Testis (tissue), 3 donors: ENCODE data around the gene MISP3. TPM values are rescaled to one million over a fixed set of nuclear protein-coding genes. Genes with fewer than 3 reads are reported as not detected.
A peak's percentile ranks its signal among the peaks of the same experiment; 100 is the strongest.

Source experiments
- DNase-seq: peaks from one replicate; pipeline ENCODE4 v3.0.0-alpha.2; 2019
- H3K27ac ChIP-seq, 2 donors: fragments of 200-600 bp; sonication (generic); one replicate each; pipeline ENCODE4 v1.5.1; 2019
- H3K27me3 ChIP-seq: fragments of 200-600 bp; sonication (generic); one replicate; pipeline ENCODE4 v1.5.1; 2019
- H3K36me3 ChIP-seq: fragments of 200-600 bp; sonication (generic); one replicate; pipeline ENCODE4 v1.5.1; 2017; ENCODE audit warnings: low read depth; ENCODE audit errors: missing control alignments
- H3K4me1 ChIP-seq: fragments of 200-600 bp; sonication (generic); one replicate; pipeline ENCODE4 v1.5.1; 2019
- H3K4me3 ChIP-seq, 2 donors: fragments of 200-600 bp; sonication (generic); one replicate each; pipeline ENCODE4 v1.5.1; 2017 to 2019
- H3K9me3 ChIP-seq: fragments of 200-600 bp; sonication (generic); one replicate; pipeline ENCODE4 v1.5.1; 2017
- CTCF ChIP-seq, 3 experiments: fragments of 450-650 bp in 2 of 3; fragments of 200-600 bp in 1 of 3; sonication (generic) in 1 of 3; IDR thresholded peaks; one replicate each; pipeline ENCODE4 v1.5.1; 2016 to 2019; ENCODE audit warnings: antibody characterized with exemption in 3 of 3, mild to moderate bottlenecking in 2 of 3, moderate library complexity in 1 of 3
- POLR2A ChIP-seq: fragments of 450-650 bp; IDR thresholded peaks from one replicate; pipeline ENCODE4 v1.6.1; 2017; ENCODE audit warnings: antibody characterized with exemption, mild to moderate bottlenecking, moderate library complexity
- WGBS, 2 donors: methylation state at CpG; one replicate each; pipeline ENCODE4 v1.1.5; 2018; 5-methylcytosine and 5-hydroxymethylcytosine counted together
- intact Hi-C: fragments of 100-400 bp; cut with DNase I; formaldehyde crosslinking; loops from one replicate; pipeline ENCODE4 v1.15.1; 2023; ENCODE audit warnings: low total_unique reads
- polyA plus RNA-seq: library from polyadenylated mRNA; stranded (reverse); fragments of 350-450 nt; fragmentation: Illumina TruSeq; extraction: RNeasy Lipid Tissue Mini Kit (QIAGEN cat#74804); gene quantifications from one replicate; pipeline ENCODE4 v1.2.3, GENCODE V29; 2014; ENCODE audit warnings: low read depth, low replicate concordance; ENCODE audit not compliant: insufficient read depth
- total RNA-seq, 2 donors: library from RNA; depleted of rRNA; stranded (reverse); fragments of >200 nt; gene quantifications; one replicate each; pipeline ENCODE4 v1.2.3, GENCODE V29; 2016

The MISP3 gene
- total and polyA plus RNA-seq, 3 donors from 2014 or later = 0.76 to 7.2 (median 4.2) TPM

- no peaks in the 10 kb centered on the region for H3K9me3 ChIP-seq
- intact Hi-C loops = no loop called here
- H3K27me3 ChIP-seq = no peaks in the 10 kb centered on the region
- DNase-seq = no peak
- H3K4me1 ChIP-seq = peaks cover 13% of the 10 kb centered on the region
- no peaks in the 10 kb centered on the region for H3K36me3 ChIP-seq
- WGBS, 2 donors = 44 to 45% methylated on average over 9 of the region's 9 CpGs
- no peak overlapping the region for H3K27ac ChIP-seq
- no peak overlapping the region for H3K4me3 ChIP-seq
- TF ChIP-seq CTCF (IDR thresholded peaks at IDR 0.05) = no peak
- no peak for TF ChIP-seq POLR2A
Measured at GRCh38 chr19:14061081-14061749, 11.4 kb upstream of the MISP3 start.

- WGBS, 2 donors = 60 to 71% methylated on average over 14 to 19 of the region's 19 CpGs
- Histone ChIP-seq H3K4me1 (peaks cover 13% of the 10 kb centered on the region), H3K4me3 (no peak within 1 kb of the TSS), H3K27me3 (no peaks in the 10 kb centered on the region), H3K9me3 (no peaks in the 10 kb centered on the region), H3K36me3 (no peaks in the 10 kb centered on the region), H3K27ac (no peak within 1 kb of the TSS)
- peak; percentile 59 for DNase-seq
- intact Hi-C loops = no loop called here
- TF ChIP-seq CTCF (IDR thresholded peaks at IDR 0.05) = no peak
- TF ChIP-seq POLR2A = no peak
Measured at GRCh38 chr19:14061751-14062557, 10.6 kb upstream of the MISP3 start, which contains the start of gene PALM3. PALM3 (minus strand) TSS chr19:14062076; CDS start chr19:14061980, 96 bp downstream.

GRCh38 chr19:14062558-14062855 is 10.1 kb upstream of the MISP3 start:
- DNase-seq = no peak
- Histone ChIP-seq H3K27me3 (no peaks in the 10 kb centered on the region), H3K4me3 (no peak overlapping the region), H3K4me1 (peaks cover 13% of the 10 kb centered on the region), H3K36me3 (no peaks in the 10 kb centered on the region), H3K27ac (no peak overlapping the region), H3K9me3 (no peaks in the 10 kb centered on the region)
- WGBS, 2 donors = 89 to 90% methylated on average over 5 of the region's 5 CpGs
- no peak for TF ChIP-seq POLR2A
- TF ChIP-seq CTCF (IDR thresholded peaks at IDR 0.05) = no peak
- intact Hi-C loops = no loop called here

- DNase-seq = no peak
- WGBS, 2 donors = 78 to 85% methylated on average over 7 of the region's 7 CpGs
- no peaks in the 10 kb centered on the region for H3K27me3 ChIP-seq
Measured at GRCh38 chr19:14063105-14063504, 9.5 kb upstream of the MISP3 start.

More at GRCh38 chr19:14063105-14063504, 9.5 kb upstream of the MISP3 start:
- TF ChIP-seq CTCF (IDR thresholded peaks at IDR 0.05) (no peak), POLR2A (no peak)
- Histone ChIP-seq H3K4me1 (peaks cover 10% of the 10 kb centered on the region), H3K27ac (no peak overlapping the region), H3K4me3 (no peak overlapping the region), H3K36me3 (no peaks in the 10 kb centered on the region), H3K9me3 (no peaks in the 10 kb centered on the region)
- intact Hi-C loops = no loop called here
